Measurements from ENCODE around the gene DDIT4.

Gene DDIT4

GRCh38 chr10:72261784-72262404 lies 11.8 kb upstream of the DDIT4 start:
- no peak for DNase-seq (ENCODE audit: low spot score)
- in situ Hi-C loops (cut with MboI; ENCODE audit: low sequenced_read_pairs, unreplicated experiment): no loop called here
- TF ChIP-seq, protein P1, sequence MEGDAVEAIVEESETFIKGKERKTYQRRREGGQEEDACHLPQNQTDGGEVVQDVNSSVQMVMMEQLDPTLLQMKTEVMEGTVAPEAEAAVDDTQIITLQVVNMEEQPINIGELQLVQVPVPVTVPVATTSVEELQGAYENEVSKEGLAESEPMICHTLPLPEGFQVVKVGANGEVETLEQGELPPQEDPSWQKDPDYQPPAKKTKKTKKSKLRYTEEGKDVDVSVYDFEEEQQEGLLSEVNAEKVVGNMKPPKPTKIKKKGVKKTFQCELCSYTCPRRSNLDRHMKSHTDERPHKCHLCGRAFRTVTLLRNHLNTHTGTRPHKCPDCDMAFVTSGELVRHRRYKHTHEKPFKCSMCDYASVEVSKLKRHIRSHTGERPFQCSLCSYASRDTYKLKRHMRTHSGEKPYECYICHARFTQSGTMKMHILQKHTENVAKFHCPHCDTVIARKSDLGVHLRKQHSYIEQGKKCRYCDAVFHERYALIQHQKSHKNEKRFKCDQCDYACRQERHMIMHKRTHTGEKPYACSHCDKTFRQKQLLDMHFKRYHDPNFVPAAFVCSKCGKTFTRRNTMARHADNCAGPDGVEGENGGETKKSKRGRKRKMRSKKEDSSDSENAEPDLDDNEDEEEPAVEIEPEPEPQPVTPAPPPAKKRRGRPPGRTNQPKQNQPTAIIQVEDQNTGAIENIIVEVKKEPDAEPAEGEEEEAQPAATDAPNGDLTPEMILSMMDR (IDR thresholded peaks at IDR 0.05; ENCODE audit: borderline replicate concordance, control extremely low read depth, extremely low read depth, insufficient read depth, missing control alignments): no peak

GRCh38 chr10:72263613-72264241 lies 10.0 kb upstream of the DDIT4 start:
- TF ChIP-seq, protein P1 (IDR thresholded peaks at IDR 0.05; ENCODE audit: borderline replicate concordance, control extremely low read depth, extremely low read depth, insufficient read depth, missing control alignments): no peak
- DNase-seq (ENCODE audit: low spot score): no peak
- in situ Hi-C loops (cut with MboI; ENCODE audit: low sequenced_read_pairs, unreplicated experiment): no loop called here

- DNase-seq (ENCODE audit: low spot score): no peak
- TF ChIP-seq, protein P1 (IDR thresholded peaks at IDR 0.05; ENCODE audit: borderline replicate concordance, control extremely low read depth, extremely low read depth, insufficient read depth, missing control alignments): no peak
These were observed 9.2 kb upstream of the DDIT4 start for GRCh38 chr10:72264536-72264935.

GRCh38 chr10:72265508-72265907 lies 8.2 kb upstream of the DDIT4 start:
- TF ChIP-seq, protein P1 (IDR thresholded peaks at IDR 0.05; ENCODE audit: borderline replicate concordance, control extremely low read depth, extremely low read depth, insufficient read depth, missing control alignments): no peak
- in situ Hi-C loops (cut with MboI; ENCODE audit: low sequenced_read_pairs, unreplicated experiment): no loop called here
- DNase-seq (ENCODE audit: low spot score): no peak

More at GRCh38 chr10:72264536-72264935, 9.2 kb upstream of the DDIT4 start:
- in situ Hi-C loops (cut with MboI; ENCODE audit: low sequenced_read_pairs, unreplicated experiment): no loop called here

DNA sequence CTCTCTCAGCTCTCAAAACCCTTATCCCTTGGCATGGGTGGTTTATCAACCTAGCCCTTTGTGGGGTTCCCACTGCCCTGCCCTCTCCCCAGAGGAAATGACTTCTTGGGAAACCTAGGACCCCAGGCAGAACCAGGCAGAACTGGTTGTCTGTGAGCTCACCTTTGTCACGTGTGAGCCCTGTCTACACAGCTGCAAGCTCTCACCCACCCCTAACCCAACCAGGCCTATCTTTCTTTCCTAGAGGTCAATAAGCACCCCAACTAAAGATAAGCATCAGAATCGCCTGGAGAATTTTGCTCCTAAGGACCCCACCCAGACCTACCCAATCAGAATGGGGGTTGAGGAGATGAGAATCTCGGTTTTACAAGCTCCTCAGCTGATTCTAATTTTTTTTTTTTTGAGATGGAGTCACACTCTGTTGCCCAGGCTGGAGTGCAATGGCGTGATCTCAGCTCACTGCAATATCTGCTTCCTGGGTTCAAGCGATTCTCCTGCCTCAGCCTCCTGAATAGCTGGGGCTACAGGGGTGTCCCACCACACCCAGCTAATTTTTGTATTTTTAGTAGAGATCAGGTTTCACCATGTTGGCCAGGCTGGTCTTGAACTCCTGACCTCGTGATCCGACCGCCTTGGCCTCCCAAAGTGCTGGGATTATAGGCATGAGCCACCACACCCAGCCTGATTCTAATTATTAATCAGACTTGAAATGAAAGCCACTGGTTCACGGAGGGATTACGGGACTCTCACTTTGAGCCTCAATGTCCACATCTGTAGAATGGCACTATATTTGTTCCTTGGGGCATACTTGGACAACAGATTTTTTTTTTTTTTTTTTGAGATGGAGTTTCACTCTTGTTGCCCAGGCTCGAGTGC lies 7.5 kb upstream of the DDIT4 start:
- DNase-seq (ENCODE audit: low spot score): no peak
- in situ Hi-C loops (cut with MboI; ENCODE audit: low sequenced_read_pairs, unreplicated experiment): no loop called here
- TF ChIP-seq, protein P1 (IDR thresholded peaks at IDR 0.05; ENCODE audit: borderline replicate concordance, control extremely low read depth, extremely low read depth, insufficient read depth, missing control alignments): no peak

GRCh38 chr10:72267381-72267780 lies 6.3 kb upstream of the DDIT4 start:
- in situ Hi-C loops (cut with MboI; ENCODE audit: low sequenced_read_pairs, unreplicated experiment): no loop called here

More at GRCh38 chr10:72267381-72267780, 6.3 kb upstream of the DDIT4 start:
- DNase-seq (ENCODE audit: low spot score): no peak
- TF ChIP-seq, protein P1 (IDR thresholded peaks at IDR 0.05; ENCODE audit: borderline replicate concordance, control extremely low read depth, extremely low read depth, insufficient read depth, missing control alignments): no peak

Data from GM13976 (cell line).